Vagina (tissue), 2 donors: ENCODE data around the gene CD58.

ENCODE experiments used
- POLR2AphosphoS5 ChIP-seq, 2 donors: sonication (generic); formaldehyde crosslinking; IDR thresholded peaks; one replicate each; pipeline ENCODE4 v1.9.0; 2017; ENCODE audit warnings: antibody characterized with exemption in 2 of 2, mild to moderate bottlenecking in 2 of 2, low read depth in 1 of 2; ENCODE audit not compliant: insufficient read depth in 1 of 2
- TF ChIP-seq, protein P1 (sequence below), 3 experiments: fragments of 450-650 bp in 2 of 3; fragments of 200-600 bp in 1 of 3; sonication (generic) in 1 of 3; IDR thresholded peaks; one replicate each; pipeline ENCODE4 v1.5.1; 2017 to 2019; ENCODE audit warnings: antibody characterized with exemption in 3 of 3, mild to moderate bottlenecking in 2 of 3, moderate library complexity in 2 of 3

DNA sequence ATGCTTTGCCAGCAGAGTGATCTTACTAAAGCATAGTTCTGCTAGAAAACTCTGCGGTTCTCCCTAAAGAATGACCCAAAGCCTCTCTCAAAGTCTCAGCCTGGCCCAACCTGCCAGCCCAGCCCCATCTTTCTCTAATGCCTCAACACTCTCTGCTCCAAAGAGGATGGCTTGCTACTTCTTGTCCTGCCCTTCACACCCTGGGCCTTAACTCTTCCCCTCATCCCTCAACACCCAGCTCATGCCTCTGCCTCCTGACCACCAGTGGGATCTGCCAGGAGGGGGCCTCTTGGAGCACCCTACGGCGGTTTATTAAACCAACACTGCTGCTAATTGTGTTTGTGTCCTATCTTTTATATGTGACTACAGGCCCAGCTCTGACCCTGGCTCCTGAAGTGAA is 52.4 kb downstream of the CD58 start:
- TF ChIP-seq, protein P1, sequence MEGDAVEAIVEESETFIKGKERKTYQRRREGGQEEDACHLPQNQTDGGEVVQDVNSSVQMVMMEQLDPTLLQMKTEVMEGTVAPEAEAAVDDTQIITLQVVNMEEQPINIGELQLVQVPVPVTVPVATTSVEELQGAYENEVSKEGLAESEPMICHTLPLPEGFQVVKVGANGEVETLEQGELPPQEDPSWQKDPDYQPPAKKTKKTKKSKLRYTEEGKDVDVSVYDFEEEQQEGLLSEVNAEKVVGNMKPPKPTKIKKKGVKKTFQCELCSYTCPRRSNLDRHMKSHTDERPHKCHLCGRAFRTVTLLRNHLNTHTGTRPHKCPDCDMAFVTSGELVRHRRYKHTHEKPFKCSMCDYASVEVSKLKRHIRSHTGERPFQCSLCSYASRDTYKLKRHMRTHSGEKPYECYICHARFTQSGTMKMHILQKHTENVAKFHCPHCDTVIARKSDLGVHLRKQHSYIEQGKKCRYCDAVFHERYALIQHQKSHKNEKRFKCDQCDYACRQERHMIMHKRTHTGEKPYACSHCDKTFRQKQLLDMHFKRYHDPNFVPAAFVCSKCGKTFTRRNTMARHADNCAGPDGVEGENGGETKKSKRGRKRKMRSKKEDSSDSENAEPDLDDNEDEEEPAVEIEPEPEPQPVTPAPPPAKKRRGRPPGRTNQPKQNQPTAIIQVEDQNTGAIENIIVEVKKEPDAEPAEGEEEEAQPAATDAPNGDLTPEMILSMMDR (IDR thresholded peaks at IDR 0.05): no peak
- TF ChIP-seq POLR2AphosphoS5 (IDR thresholded peaks at IDR 0.05; ENCODE audit: insufficient read depth in 1 of 2, low read depth in 1 of 2): no peak
